Lower lobe of right lung (tissue), 2 donors: Measurements from ENCODE around the gene ADAM12. TPM values are rescaled to one million over a fixed set of nuclear protein-coding genes. Genes with fewer than 3 reads are reported as not detected.
"Not testable (repeated sequence)": the region's sequence is repeated elsewhere in the genome, so short reads cannot be mapped to it uniquely, and the experiment has no call there.

Experiments used
- ATAC-seq, 2 donors: fragments of 200-7000 bp; cut with Tn5 transposase; one replicate each; pipeline ENCODE4 v1.9.1; 2020 to 2022; ENCODE audit warnings: mild to moderate bottlenecking in 2 of 2, moderate library complexity in 2 of 2
- DNase-seq: peaks from one replicate; pipeline ENCODE4 v3.0.0-alpha.2; 2020
- H3K27ac ChIP-seq: fragments of 200-600 bp; one replicate; pipeline ENCODE4 v1.8.0; 2022
- H3K27me3 ChIP-seq: fragments of 200-600 bp; one replicate; pipeline ENCODE4 v1.8.0; 2022; ENCODE audit warnings: low read depth
- H3K36me3 ChIP-seq: fragments of 200-600 bp; one replicate; pipeline ENCODE4 v1.8.0; 2022; ENCODE audit warnings: mild to moderate bottlenecking
- H3K4me1 ChIP-seq: fragments of 200-600 bp; one replicate; pipeline ENCODE4 v1.8.0; 2022
- H3K4me3 ChIP-seq: fragments of 200-600 bp; one replicate; pipeline ENCODE4 v1.8.0; 2022; ENCODE audit warnings: mild to moderate bottlenecking
- H3K9me3 ChIP-seq: fragments of 200-600 bp; one replicate; pipeline ENCODE4 v1.8.0; 2022
- intact Hi-C: fragments of 100-400 bp; cut with DNase I; formaldehyde crosslinking; loops from one replicate; pipeline ENCODE4 v1.11.0; 2022
- total RNA-seq: library from RNA; stranded (reverse); fragmentation: NEBNext Ultra II Directional; extraction: Animal tissue kit (Norgen Biotek cat#: 25700); gene quantifications from one replicate; pipeline ENCODE4 v1.2.1, GENCODE V29; 2021
- TF ChIP-seq, protein P1 (sequence below): fragments of 200-600 bp; IDR thresholded peaks from one replicate; pipeline ENCODE4 v1.8.0; 2022; ENCODE audit warnings: antibody characterized with exemption, mild to moderate bottlenecking
- donor health status: DM: no; HTN: yes; CAD: no; lungs with severe emphysema.

Gene ADAM12
- total RNA-seq, 1 donor from 2014 or later = 0.92 TPM

DNA sequence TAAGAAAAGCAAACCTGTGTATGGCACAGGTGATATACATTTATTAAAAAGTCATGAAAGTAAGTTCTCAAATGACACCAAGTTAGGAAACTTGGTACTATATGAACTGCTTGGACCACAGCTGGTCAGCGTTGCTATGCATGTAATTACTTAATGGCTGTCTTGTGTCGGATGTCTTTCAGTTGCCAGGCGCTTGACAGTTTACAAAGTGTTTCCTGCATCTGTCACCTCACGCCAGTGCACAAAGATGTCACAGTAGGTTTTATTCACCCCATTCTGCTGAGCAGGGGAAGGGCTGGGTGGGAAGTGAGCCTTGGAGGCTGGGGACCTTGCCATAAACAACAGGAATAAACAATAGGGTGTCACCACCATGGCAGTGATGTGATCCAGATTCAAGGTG is 35.8 kb downstream of the ADAM12 start:
- Histone ChIP-seq H3K36me3 (no peaks in the 10 kb centered on the region), H3K27ac (no peak overlapping the region), H3K4me1 (no peaks in the 10 kb centered on the region), H3K4me3 (no peak overlapping the region), H3K9me3 (peaks cover 11% of the 10 kb centered on the region), H3K27me3 (no peaks in the 10 kb centered on the region)
- TF ChIP-seq, protein P1, sequence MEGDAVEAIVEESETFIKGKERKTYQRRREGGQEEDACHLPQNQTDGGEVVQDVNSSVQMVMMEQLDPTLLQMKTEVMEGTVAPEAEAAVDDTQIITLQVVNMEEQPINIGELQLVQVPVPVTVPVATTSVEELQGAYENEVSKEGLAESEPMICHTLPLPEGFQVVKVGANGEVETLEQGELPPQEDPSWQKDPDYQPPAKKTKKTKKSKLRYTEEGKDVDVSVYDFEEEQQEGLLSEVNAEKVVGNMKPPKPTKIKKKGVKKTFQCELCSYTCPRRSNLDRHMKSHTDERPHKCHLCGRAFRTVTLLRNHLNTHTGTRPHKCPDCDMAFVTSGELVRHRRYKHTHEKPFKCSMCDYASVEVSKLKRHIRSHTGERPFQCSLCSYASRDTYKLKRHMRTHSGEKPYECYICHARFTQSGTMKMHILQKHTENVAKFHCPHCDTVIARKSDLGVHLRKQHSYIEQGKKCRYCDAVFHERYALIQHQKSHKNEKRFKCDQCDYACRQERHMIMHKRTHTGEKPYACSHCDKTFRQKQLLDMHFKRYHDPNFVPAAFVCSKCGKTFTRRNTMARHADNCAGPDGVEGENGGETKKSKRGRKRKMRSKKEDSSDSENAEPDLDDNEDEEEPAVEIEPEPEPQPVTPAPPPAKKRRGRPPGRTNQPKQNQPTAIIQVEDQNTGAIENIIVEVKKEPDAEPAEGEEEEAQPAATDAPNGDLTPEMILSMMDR = no peak
- DNase-seq = no peak
- no peak for ATAC-seq
- intact Hi-C loops = no loop called here

DNA sequence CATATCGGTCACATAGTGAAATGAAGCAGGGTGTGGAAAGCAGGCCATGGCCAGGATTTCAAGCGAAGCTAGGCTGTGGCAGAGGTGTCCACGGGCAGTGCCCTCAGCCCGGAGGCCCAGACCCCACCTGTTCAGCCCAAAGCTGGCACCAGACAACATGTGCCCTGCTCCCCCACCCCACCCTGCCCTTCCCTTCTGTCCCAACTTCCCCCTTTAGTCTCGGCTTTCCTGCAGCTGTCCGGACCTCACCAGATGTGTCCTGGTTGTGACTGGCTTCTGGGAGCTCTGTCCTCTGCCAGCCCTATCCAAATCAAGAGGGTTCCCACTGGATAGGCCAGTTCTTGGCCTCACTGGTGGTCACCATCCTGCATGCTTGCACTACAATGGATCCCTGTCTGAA is 37.3 kb downstream of the ADAM12 start:
- Histone ChIP-seq H3K9me3 (peaks cover 2% of the 10 kb centered on the region), H3K27me3 (no peaks in the 10 kb centered on the region), H3K36me3 (no peaks in the 10 kb centered on the region), H3K4me1 (no peaks in the 10 kb centered on the region), H3K4me3 (no peak overlapping the region), H3K27ac (no peak overlapping the region)
- ATAC-seq (peak; percentile 23), DNase-seq (no peak)
- TF ChIP-seq, protein P1 = no peak
- intact Hi-C loops = no loop called here

- Histone ChIP-seq H3K4me3 (no peak overlapping the region), H3K4me1 (no peaks in the 10 kb centered on the region), H3K36me3 (no peaks in the 10 kb centered on the region), H3K27ac (no peak overlapping the region), H3K27me3 (no peaks in the 10 kb centered on the region), H3K9me3 (no peaks in the 10 kb centered on the region)
- peak; percentile 18 to 35 for ATAC-seq
- DNase-seq = no peak
- TF ChIP-seq, protein P1 = no peak
- intact Hi-C loops = no loop called here
Measured at GRCh38 chr10:126350216-126350992, 37.9 kb downstream of the ADAM12 start.

- no peaks in the 10 kb centered on the region for H3K4me1 ChIP-seq
- H3K36me3 ChIP-seq = no peaks in the 10 kb centered on the region
- intact Hi-C loops = no loop called here
- no peaks in the 10 kb centered on the region for H3K27me3 ChIP-seq
- TF ChIP-seq, protein P1 = no peak
- ATAC-seq = no peak
- no peak for DNase-seq
- H3K9me3 ChIP-seq = no peaks in the 10 kb centered on the region
- no peak overlapping the region for H3K4me3 ChIP-seq
- no peak overlapping the region for H3K27ac ChIP-seq
Measured at GRCh38 chr10:126349676-126350075, 38.6 kb downstream of the ADAM12 start.

GRCh38 chr10:126349101-126349500 is 39.2 kb downstream of the ADAM12 start:
- TF ChIP-seq, protein P1 = no peak
- ATAC-seq = no peak
- Histone ChIP-seq H3K4me3 (no peak overlapping the region), H3K9me3 (no peaks in the 10 kb centered on the region), H3K27ac (no peak overlapping the region), H3K36me3 (no peaks in the 10 kb centered on the region), H3K4me1 (no peaks in the 10 kb centered on the region), H3K27me3 (no peaks in the 10 kb centered on the region)
- intact Hi-C loops = no loop called here
- DNase-seq = no peak

- ATAC-seq, H3K27ac ChIP-seq, H3K27me3 ChIP-seq, intact Hi-C loops, H3K9me3 ChIP-seq, H3K4me1 ChIP-seq, H3K36me3 ChIP-seq, DNase-seq, H3K4me3 ChIP-seq: not testable (repeated sequence)
Measured at GRCh38 chr10:126343496-126343895, 44.8 kb downstream of the ADAM12 start.
